22Rv1 (cell line): ENCODE measurements around the gene GTF2H3.

Source experiments
- CTCF ChIP-seq: fragments of 450-650 bp; IDR thresholded peaks from 2 replicates; pipeline ENCODE4 v1.5.1; 2017; ENCODE audit warnings: mild to moderate bottlenecking
- ZFX ChIP-seq: fragments of 450-650 bp; IDR thresholded peaks from 2 replicates; pipeline ENCODE4 v1.6.1; 2017; ENCODE audit warnings: antibody characterized with exemption, borderline replicate concordance

- no peak for TF ChIP-seq CTCF
- no peak for TF ChIP-seq ZFX
Observed at GRCh38 chr12:123614110-123614509, 19.5 kb upstream of the GTF2H3 start.
